ENCODE measurements around the gene ZNF792.

DNA sequence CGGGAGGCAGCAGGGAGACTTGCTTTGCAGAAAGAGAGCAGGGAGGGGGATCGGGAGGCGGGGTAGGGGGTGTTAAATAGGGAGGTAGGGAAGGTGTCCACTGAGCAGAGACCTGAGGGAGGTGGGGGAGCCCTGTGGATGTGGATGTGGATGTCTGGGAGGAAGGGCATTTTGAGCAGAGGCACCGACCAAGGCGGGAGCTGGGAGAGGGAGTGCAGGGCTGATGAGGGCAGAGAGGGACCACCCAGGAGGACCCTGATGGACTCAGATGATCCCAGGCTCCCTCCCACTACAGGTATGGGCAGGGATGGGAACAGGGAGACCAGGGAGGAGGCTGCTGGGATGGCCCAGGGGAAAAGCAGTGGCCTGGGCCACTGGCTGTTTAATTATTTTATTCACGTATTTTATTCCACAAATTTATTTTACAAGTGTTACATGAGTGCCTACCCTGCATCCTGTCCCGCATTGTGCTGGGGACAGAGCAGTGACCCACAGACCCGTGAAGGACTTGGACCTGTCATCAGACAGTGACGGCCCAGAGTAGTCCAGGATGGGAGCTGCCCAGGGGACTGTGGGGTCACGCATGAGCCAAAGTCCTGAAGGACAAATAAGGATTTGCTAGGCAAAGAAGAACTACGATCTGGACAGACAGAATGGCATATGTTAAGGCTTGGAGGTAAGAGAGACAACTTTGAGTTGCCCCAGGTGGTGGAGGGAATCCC is 41.4 kb upstream of the ZNF792 start:
- TF ChIP-seq MAX (IDR thresholded peaks at IDR 0.05; ENCODE audit: low read depth) (no peak), CTCF (IDR thresholded peaks at IDR 0.05) (no peak)

Measured in SK-N-SH (cell line).